SK-N-MC (cell line): ENCODE results near the gene ATP6V0A4.
"Not testable (repeated sequence)": the region's sequence is repeated elsewhere in the genome, so short reads cannot be mapped to it uniquely, and the experiment has no call there.

Experiments used
- EZH2 ChIP-seq: fragments of 200-600 bp; sonication (generic); IDR thresholded peaks from one replicate; pipeline ENCODE4 v1.6.1; 2017; ENCODE audit warnings: antibody characterized with exemption
- FOXP2 ChIP-seq: optimal IDR thresholded peaks from 2 replicates; pipeline ENCODE3; 2011; ENCODE audit warnings: mild to moderate bottlenecking, moderate library complexity; ENCODE audit not compliant: insufficient read depth; ENCODE audit errors: extremely low read length, control extremely low read depth
- POLR2AphosphoS5 ChIP-seq: IDR thresholded peaks from 2 replicates; pipeline ENCODE4 v1.6.1; 2012; ENCODE audit warnings: mild to moderate bottlenecking, low read depth, low read length, borderline replicate concordance

DNA sequence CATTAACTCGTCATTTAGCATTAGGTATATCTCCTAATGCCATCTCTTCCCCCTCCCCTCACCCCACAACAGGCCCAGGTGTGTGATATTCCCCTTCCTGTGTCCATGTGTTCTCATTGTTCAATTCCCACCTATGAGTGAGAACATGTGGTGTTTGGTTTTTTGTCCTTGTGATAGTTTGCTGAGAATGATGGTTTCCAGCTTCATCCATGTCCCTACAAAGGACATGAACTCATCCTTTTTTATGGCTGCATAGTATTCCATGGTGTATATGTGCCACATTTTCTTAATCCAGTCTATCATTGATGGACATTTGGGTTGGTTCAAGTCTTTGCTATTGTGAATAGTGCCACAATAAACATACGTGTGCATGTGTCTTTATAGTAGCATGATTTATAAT is 13.3 kb upstream of the ATP6V0A4 start:
- not testable (repeated sequence) for TF ChIP-seq POLR2AphosphoS5, EZH2, FOXP2
